Hindlimb muscle (tissue), 1 donor: ENCODE results near the gene EEA1. TPM values are rescaled to one million over a fixed set of nuclear protein-coding genes. Genes with fewer than 3 reads are reported as not detected.
A peak's percentile ranks its signal among the peaks of the same experiment; 100 is the strongest.

Experiments
- DNase-seq: peaks from one replicate; pipeline ENCODE4 v3.0.0-alpha.2; 2013
- polyA plus RNA-seq: library from polyadenylated mRNA; unstranded; fragments of 120-200 nt; gene quantifications from one replicate; pipeline ENCODE4 v1.2.1, GENCODE V29; 2013; ENCODE audit not compliant: insufficient read length

EEA1 gene
- polyA plus RNA-seq, 1 donor: 19.3 TPM

DNA sequence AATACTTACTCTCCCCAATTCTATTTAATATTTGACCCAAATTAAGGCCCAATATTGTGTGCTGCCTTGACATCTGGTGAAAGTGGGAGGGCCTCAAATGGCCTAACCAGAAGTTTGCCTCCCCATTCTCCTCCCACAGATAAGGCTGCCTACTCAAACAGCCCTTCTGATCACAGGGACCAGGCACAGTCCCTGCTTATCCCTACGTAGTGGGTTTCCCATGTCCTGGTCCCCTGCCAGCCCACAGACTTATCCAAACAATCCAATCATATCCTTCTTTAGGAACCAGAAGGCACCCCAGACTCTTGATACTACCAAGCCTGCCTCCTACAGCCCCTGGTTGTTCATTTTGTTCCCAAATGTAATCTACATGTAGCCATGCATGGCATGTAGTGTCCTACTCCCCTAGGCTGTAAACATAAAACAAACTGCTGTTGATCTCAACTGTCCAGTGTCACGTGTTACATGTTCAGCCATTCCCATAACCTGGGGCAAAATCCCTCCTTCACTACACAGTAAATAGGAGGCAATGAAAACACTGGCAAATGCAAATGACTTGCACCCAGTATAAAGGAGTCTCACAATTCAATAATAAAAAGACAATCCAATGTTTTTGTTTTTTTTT, 49.3 kb downstream of the EEA1 start:
- no peak for DNase-seq

DNA sequence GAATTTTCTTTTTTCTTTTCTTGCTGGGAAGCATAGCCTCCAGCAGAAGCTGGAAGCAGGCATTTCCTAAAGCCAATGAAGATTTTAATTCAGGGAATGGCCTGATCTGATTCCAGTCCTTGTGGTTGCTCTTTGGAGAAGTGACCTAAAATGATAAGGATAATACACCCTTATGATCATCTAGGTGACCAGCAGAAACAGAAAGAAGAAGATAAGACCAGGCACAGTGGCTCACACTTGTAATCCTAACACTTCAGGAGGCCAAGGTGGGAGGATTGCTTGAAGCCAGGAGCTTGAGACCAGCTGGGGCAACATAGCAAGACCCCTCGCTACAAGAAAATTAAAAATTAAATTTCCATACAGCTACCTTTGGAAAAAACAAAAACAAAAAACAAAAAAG, 51.2 kb downstream of the EEA1 start:
- no peak for DNase-seq

DNA sequence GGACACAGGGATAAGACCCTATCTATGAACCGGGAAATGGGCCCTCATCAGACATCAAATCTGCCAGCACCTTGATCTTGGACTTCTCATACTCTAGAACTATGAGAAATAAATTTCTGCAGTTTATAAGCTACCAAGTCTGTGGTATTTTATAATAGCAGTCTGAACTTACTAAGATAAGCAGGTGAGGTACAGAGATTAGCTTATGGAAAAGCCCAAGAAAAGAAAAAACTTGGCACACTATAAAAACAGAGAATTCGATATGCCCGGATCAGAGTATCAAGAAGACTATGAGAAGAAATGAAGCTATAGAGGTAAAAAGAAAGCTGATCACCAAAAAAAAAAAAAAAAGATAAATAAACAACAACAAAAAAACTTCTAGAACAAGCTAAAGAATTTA, 52.6 kb downstream of the EEA1 start:
- DNase-seq: no peak

DNA sequence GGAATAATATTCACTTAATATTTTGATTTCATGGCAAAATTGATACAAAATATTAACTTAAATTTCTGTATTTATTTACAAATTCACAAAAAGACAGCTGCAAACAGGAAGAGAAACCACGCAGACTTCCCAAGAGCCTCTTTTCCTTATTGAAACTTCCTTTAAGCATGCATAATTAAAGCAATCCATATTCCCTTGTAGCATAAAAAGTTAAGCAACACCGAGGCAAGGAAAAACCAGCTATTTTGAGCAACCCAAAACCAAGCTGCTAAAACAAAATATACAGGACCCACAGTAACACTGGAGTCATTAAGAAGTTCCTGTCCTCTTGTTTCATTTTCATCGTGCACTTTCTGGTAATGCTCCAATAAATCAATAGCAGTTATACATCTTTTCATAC, 58.0 kb downstream of the EEA1 start:
- peak; percentile 15 for DNase-seq

DNA sequence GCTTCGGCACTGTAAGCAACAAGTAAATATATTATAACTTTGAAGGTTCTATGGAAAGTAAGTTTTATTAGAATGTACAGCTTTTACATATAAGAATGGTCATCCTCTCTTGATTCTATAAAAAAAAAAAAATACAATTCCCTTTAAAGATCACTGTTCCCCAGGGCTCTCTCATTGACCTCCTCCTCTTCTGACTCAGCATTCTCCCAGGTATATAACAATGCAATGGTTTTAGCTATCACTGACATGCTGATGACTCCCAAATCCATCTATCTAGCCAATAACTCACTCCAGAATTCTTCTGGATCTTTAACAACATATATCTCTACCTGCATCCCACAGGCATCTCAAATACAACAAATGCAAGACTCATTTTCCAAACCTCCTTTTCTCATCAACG, 62.7 kb downstream of the EEA1 start:
- no peak for DNase-seq

DNA sequence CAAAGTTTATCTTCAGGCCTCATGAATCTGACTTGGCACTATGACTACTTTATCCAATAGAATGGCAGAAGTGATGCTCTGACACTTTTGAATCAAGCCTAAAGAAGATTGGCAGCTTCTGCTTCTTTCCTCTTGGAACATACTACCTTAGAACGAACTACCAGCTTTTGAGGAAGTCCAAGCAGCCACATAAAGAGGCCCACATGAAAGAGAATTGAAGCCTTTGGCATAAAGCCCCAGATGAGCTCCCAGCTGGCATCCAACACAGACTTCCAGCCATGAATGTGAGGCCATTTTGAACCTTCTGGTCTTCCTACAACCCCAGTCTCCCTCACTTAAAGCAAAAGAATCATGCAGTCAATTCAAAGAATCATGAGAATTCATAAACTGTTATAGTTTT, 65.8 kb downstream of the EEA1 start:
- no peak for DNase-seq

DNA sequence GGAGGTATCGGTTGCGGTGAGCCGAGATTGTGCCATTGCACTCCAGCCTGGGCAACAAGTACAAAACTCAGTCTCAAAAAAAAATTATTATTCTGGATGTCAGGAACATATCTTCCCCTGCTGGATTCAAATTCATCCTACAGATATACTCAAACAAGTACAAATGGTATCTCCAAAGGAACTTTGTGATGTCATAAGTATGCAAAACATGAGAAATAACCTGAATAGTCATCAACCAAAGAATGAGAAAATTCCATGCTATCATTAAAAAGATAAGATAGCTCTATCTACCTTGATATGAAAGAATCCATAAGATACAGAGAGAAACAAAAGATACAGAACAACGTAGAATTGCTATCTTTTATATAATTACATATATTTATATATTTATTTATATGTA, 67.7 kb downstream of the EEA1 start:
- no peak for DNase-seq

DNA sequence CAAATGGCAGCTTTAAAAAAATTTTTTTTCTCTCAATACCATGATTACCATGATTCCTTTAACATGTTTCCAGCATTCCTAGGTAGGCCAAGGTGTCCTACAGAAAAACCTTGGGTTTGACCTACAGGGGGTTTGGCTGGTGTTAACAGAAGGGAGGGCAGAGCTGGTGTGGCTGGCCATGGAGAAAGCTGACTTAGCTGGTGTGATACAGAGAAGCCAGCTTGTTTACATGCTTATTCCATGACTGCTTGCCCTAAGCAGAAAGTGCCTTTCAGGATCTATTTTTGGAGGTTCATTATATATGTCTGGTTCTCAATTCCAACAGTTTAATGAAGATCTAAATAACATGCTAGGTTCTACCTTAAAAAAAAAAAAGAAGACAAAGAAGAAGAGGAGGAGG, 68.6 kb downstream of the EEA1 start:
- no peak for DNase-seq

DNA sequence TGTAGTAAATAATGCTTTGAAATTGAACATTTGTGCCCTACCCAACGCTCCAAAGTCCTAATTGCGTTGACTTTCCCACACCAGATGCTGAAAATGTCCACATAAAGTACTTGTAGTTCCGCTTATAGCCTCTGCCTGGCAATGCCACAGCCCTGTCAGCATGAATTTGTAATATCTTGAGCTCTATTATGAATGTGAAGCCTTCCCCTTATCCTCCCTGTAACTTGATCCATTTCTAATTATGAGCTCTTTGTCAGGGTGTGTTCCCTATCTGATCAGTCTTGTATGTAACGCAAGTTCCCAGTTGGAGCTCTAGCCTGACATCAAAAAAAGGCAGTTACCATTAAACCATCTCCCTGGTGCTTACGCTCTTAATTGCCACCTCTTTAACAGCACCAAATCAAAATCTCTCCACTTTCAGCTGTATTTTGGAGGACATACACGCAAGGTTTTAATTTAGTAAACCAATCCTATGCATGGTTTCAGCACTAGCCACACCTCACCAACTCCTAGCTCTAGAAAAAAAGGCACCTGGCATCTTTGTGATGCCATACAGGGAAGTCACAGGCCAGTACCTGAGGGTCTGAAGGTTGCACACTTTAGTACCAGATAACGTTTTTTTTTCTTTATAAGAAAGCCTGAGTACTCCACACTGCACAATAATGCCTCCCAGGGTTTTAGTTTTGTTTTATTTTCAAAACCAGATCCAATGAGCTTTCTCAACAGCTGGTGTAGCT, 69.3 kb downstream of the EEA1 start:
- DNase-seq: no peak

DNA sequence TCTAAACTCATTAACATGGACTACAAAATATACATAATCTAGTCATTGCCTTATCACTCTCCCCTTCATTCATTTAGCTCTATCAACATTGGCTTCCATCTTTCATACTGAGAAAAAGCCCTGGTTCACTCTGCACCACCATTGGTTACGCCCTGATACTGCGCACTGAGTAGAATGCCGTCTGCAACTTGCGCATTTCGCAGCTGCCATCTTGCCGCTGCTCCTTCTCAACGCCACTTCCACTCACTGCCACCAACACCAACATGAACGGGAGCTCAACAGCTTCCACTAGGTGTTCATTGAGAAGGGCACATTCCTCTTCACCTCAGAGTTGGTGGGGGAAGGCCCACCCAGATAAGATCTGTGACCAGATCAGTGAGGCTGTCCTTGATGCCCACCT, 71.3 kb downstream of the EEA1 start:
- no peak for DNase-seq

DNA sequence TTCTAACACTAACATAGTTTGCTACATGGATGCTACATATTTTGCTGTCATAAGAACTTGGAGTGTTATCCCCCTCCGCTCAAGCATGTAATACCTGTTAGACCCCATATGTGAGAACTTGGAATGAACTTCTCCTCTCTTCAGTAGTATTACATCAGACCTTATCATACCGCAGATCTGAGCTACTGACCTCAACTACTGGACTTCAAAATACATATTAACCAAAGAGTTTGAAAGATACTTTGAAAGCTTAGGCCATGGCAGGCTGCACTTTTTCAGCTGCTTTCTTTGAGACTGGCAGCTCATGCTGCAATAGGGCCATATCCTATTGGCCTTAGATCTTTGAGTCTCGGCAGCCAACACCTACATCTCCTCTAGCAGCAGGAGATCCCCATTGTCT, 74.8 kb downstream of the EEA1 start:
- DNase-seq: no peak

DNA sequence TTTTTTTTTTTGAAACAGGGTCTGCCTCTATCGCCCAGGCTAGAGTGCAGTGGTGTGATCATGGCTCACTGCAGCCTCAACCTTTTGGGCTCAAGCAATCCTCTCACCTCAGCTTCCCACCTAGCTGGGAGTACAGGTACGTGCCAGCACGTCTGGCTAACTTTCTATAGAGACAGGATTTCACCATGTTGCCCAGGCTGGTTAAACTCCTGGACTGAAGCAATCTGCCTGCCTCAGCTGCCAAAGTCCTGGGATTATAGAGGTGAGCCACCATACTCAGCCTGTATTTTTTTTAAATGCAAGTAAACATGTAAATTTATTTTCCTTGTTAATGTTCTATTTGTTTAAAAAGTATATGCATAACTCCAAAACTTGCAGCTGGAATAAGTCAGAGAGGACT, 80.4 kb downstream of the EEA1 start:
- DNase-seq: no peak

DNA sequence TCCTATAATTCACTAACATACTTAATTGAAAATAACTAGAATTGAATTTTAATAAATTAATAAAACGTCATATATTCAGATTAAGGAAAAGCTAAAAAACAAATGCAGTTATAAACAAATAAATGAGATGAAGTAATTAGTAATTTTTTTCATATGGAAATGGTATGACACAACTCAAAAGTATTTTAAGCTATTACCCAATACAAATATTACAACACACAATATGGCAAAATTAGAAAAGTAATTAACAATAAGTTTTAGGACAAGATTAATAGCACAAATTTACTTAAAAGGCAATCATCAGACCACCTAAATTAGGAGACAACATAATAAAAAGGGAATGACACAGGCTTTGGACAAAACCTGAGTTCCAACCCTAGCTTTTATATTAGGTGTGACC, 81.7 kb downstream of the EEA1 start:
- no peak for DNase-seq

DNA sequence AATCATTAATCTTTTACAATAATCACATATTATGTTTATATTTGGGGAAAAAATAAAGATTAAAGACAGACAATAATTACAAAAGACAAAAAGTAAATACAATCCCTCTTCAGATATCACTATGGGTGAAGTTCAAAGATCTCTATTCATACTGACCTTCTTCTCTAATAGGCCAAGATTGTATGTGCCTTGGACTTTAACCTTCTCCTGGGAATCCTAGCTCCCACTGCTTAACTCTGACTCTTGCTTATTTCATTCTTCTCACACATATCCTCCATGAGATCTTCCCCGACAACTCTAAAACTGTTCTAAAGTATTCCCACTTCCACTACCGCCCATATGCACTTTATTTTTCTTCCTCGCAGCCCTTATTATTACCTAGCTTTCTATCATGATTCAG, 83.8 kb downstream of the EEA1 start:
- DNase-seq: no peak

DNA sequence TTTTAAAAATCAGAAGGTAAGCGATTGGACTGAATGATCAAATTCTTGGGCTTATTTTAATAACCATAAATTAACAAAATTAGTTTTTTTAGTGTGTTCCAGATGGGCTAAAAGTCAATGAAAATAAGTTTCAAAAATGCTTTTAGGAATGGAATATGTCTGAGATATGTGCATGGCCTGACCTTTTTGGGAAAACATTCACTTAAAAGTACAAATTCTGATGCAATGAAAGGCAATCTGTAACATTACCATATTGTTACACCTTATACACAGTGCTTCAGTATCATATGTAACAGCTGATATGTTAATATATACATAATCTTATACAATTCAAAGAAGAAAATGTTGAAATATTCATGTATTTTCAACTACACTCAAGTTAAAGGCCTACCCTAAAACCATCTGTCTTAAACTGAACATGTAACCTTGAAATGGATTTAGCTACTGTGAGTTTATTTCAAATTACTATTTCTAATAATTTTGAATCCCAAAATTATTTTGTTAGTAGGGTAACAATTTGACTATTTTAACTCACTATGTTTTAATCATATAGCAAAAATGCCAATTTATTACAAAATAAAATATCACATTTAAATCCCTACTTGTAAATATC, 84.8 kb downstream of the EEA1 start:
- DNase-seq: no peak

DNA sequence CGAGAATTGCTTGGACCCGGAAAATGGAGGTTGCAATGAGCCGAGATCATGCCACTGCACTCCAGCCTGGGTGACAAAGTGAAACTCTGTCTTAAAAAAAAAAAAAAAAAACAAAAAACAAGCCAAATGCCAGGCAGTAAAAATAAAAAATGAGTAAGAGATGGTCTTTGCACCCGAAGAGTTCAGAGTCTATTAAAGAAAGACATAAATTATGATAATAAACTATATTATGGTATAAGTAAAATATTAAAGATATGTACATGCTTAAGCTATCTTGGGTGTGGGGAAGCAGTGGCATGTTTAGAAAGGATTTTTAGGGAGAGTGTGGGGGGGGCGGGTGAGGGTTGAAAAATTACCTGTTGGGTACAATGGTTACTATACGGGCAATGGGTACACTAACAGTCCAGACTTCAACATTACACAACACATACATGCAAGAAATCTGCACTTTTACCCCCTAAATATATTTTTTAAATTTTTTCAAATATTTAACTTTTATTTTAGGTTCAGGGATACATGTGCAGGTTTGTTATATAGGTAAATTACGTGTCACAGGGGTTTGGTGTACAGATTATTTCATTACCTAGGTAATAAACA, 99.3 kb downstream of the EEA1 start:
- no peak for DNase-seq

DNA sequence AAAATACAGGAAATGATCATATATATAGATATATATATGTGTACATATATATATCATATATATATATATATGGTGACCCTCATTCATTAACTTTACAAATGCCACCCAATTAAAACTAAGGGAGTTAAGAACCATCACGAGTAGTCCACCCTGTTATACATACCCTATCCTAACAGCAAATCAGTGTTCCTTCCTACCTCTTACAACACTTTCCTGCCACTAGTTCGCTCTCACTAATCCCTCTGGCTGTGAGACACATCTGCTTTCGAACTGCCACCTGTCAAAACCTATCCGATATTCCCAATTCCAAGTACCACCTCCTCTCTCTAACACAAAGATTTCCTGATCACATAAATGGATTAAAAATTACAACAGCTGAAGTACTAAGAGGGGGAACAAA, 100.5 kb downstream of the EEA1 start:
- no peak for DNase-seq

DNA sequence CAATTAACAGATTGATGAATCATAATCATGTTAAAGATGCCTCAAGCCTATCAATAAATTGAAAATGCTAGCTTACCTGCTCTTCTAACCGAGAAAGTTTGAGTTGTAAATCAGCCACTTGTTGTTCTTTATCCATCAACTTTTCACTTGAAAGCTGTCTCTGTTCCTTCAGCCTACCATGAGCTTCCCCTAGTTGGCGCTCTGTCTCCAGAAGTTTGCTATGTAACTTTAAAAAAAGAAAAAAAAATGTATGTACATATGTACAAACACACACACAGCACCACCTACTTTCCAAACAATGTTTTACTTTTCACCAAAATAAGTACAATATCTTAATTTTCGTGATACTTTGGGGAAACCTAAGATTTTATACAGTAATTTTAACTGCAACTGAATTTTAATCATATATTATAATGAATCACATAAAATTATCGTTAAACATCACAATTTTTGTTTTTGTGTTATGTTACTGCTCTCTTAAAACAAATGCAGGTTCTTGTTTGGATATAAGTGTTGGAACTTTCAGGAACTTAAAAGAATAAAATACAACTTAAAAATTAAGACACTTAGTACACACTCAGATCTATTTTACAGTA, 101.2 kb downstream of the EEA1 start:
- DNase-seq: peak; percentile 32

DNA sequence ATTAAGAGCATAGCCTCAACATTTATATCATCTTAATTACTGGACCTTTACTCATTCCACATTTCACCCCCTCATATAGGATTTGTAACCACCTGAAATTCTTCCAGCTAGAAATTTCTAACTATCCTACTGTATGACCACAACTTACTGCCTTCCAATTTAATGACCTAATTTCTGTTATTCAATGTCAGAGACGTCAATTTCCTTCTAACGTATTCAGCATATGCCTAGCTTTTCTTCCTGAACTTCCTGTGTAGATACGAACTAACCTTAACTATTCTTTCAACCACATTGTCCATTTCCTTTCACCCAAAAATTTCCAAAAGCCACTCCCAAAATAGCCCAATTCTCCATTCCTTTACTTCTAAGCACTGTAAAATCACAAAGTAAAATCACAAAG, 108.0 kb downstream of the EEA1 start:
- no peak for DNase-seq

DNA sequence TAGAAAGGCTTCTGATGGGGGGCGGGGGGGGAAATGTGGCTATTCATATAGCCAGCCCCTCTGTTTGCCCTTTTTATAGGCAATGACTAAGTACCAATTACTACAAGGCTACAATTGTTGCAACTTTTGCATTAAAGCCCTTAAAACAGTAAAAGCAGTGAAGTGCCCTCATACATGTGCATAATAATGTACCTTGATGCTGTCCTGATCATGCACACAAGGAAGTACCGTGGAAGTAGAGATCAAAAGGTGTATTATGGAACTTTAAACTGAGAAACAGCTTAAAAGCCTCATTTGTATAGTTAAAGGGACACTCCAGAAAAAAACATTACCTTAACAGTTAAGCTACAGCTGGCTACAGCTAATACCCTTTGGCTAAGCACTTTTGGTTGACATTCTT, 114.5 kb downstream of the EEA1 start:
- DNase-seq: no peak

DNA sequence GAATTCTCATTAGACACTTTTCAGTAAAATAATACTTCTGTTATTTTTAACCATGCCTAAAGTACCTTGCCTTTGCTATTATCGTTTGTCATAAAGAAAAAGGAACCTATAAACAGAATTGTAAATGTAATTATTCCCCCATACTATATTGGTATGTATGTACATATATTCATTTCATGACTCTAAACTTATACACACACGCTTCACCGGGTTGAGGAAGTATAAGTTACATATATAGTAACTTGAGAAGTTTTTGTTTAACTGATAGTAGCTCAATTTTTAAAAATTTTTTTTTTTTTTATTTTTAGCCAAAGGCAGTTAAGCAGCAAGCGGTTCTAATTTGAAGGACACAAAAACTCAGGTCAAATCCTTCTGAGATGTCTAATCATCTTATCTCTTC, 118.7 kb downstream of the EEA1 start:
- no peak for DNase-seq

DNA sequence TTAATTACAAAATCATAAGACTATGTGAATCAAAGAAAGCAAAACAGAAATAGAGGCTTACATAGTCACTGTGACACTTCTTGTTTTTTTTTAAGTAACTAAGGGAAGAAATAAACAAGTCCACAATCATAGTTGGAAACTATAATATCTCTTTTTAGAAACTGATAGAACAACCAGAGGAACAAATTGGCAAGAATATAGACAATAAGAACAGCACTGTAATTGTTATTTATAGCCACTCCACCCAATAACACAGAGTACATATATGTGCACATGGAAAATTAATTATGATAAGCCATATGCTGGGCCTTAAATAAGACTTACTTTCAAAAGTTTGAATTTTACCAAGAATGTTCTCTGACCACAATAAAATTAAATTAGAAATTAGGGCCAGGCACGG, 125.2 kb downstream of the EEA1 start:
- DNase-seq: no peak

DNA sequence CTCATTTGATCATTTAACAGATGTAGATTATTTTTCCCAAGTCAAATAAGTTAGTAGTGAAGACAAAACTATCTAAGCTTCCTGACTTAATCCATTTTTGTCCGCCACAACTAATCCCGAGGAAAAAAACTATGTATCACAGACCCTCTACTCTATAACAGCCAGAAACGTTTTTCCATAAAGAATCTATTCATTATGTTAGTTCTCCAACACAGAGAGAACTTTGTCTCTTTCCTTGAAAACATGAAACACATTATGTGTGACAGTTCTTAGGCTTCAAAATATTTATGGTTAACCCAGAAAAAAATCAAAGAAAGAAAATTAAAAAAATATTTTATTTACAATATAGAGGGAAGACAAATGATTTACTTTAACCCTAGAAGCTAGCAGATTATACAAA, 126.2 kb downstream of the EEA1 start:
- DNase-seq: no peak

DNA sequence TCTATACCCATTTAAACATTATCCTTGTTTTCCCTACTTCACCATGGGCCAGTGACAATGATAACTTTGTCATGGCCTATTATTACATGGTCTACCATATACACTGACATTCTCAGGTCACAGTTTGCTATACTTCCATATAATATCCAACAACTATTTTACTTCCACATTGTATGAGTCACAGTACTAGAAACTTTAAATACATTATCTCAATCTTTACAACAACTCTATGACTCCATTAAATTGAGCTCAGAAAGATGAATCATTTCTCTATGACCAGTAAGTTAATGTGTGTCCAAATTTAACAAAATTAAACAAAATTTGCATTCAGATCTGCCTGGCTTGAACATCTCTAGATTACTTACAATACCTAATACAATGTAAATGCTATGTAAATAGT, 132.4 kb downstream of the EEA1 start:
- DNase-seq: no peak
